Left colon (tissue), 2 donors: ENCODE measurements around the gene CFAP126. TPM values are rescaled to one million over a fixed set of nuclear protein-coding genes. Genes with fewer than 3 reads are reported as not detected.
"Not testable (repeated sequence)": the region's sequence is repeated elsewhere in the genome, so short reads cannot be mapped to it uniquely, and the experiment has no call there.

Experiments used
- ATAC-seq: fragments of 200-7000 bp; cut with Tn5 transposase; one replicate; pipeline ENCODE4 v1.9.1; 2020; ENCODE audit warnings: mild to moderate bottlenecking, moderate library complexity
- DNase-seq, 2 donors: peaks; one replicate each; pipeline ENCODE4 v3.0.0-alpha.2; 2020
- intact Hi-C, 2 donors: fragments of 100-400 bp; cut with DNase I in 1 of 2; cut with micrococcal nuclease in 1 of 2; formaldehyde crosslinking; loops; one replicate each; pipeline versions ENCODE4 v1.11.2 to v1.14.0; 2022; cut with DNase I, micrococcal nuclease
- long read RNA-seq: library from polyadenylated mRNA; unstranded; transcript quantifications from one replicate; pipeline ENCODE4 v2.0.0, GENCODE V29; 2021
- total RNA-seq, 2 donors: library from RNA; stranded (reverse); fragmentation: NEBNext Ultra II Directional; extraction: Animal tissue kit (Norgen Biotek cat#: 25700); gene quantifications; one replicate each; pipeline ENCODE4 v1.2.1, GENCODE V29; 2021
- donor health status: DM: no; HTN: no; CAD: no.
- donor health status: DM: yes; HTN: yes; CAD: no.

CFAP126 gene
- not detected for total RNA-seq
- long read RNA-seq, partial matches to known transcripts: 0 of 2 reads
- long read RNA-seq, other reads (novel, unspliced or antisense): 2 of 2 reads

GRCh38 chr1:161367684-161368400, at the start of gene CFAP126:
TSS of gene CFAP126 (minus strand) at chr1:161367876. CDS start at chr1:161367868, 8 bp downstream.
- ATAC-seq: peak; percentile 85
- intact Hi-C loops: no loop called here
- DNase-seq: peak; percentile 36 to 46

- ATAC-seq, DNase-seq, intact Hi-C loops: not testable (repeated sequence)
Measured at GRCh38 chr1:161413050-161413449, 45.4 kb upstream of the CFAP126 start.

DNA sequence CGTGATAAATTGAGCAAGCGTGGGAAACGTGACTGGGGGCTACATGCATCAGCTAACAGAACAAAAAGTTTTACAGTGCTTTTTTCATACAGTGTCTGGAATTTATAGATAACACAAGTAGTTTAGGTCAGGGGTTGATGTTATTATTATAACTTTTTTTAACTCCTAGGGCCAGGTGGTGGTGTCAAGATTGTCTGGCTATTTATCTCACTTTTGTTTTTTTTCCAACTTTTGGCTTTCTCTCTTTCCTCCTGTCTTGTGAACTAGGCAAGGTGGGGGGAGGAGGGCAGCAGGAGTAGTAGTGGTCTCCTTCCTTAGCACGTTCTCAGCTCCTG, 42.9 kb upstream of the CFAP126 start:
- DNase-seq, intact Hi-C loops, ATAC-seq: not testable (repeated sequence)

DNA sequence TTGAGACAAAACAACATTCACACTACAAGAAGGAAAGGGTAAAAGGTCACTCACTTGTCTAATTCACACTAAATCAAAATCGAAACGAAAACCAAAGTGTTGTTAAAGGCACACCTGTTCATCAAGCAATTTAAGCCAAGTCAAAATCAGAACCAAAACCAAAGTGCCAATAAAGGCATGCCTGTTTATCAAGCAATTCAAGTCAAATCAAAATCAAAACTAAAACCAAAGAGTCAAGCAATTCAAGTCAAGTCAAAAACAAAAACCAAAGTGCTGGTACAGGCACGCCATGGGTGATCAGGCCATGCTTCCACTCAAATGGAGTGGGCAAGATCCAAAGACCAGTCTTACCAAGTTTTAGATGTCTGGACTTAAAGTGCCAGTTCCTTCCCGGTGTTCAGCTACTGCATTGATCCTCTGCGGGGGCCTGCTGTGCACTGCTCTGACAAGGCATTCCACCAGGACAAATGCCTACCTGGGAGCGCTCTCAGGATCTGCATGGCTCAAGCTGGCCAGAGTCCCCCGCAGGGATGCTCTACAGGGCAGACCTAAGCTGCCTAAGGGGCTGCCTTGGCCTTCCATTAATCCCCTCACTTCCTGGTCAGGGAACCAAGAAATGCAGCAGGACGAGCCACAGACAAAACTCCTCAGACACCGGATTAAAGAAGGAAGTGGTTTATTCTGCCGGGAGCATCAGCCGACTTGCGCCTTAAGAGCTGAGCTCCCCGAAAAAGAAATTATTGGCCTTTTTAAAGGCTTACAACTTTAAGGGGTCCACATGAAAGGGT, 42.4 kb upstream of the CFAP126 start:
- DNase-seq, intact Hi-C loops: not testable (repeated sequence)
- peak; percentile 43 for ATAC-seq

DNA sequence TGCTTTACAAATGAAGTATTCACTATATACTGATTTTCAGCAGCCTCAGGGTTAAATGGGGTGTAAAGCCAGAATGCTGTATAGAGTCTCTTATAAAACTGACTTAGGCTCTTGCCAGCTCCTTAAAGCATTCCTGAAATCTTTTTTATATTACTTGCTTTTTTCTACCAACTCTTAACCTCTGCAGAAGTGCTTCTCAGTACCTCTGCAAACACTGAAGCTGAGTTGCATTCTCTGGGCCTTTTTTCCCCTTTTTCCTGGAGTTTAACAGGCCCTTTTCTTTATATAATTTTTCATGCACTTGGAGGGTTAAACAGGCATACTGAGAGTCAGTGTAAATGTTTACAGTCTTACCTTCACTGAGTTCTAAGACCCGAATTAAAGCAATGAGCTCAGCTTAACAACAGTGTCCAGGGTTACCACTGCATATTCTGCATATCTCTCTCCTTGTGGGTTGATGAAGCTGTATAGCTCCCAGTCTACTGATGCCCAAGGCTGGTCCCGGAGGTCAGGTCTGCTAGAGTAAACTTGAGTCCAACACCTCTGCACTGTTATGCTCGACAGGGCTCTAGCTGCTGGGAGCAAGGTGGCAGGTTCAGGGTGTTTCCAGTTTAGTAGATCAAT, 40.9 kb upstream of the CFAP126 start:
- intact Hi-C loops: no loop called here
- DNase-seq: no peak
- ATAC-seq: no peak

GRCh38 chr1:161407451-161407985, 39.8 kb upstream of the CFAP126 start:
- DNase-seq (no peak), ATAC-seq (no peak)
- intact Hi-C loops: no loop called here

DNA sequence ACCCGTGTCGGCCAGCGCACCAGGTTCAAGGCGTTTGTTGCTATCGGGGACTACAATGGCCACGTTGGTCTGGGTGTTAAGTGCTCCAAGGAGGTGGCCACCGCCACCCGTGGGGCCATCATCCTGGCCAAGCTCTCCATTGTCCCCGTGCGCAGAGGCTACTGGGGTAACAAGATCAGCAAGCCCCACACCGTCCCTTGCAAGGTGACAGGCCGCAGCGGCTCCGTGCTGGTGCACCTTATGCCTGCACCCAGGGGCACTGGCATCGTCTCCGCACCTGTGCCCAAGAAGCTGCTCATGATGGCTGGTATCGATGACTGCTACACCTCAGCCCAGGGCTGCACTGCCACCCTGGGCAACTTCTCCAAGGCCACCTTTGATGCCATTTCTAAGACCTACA, 38.9 kb upstream of the CFAP126 start:
- DNase-seq, intact Hi-C loops, ATAC-seq: not testable (repeated sequence)

DNA sequence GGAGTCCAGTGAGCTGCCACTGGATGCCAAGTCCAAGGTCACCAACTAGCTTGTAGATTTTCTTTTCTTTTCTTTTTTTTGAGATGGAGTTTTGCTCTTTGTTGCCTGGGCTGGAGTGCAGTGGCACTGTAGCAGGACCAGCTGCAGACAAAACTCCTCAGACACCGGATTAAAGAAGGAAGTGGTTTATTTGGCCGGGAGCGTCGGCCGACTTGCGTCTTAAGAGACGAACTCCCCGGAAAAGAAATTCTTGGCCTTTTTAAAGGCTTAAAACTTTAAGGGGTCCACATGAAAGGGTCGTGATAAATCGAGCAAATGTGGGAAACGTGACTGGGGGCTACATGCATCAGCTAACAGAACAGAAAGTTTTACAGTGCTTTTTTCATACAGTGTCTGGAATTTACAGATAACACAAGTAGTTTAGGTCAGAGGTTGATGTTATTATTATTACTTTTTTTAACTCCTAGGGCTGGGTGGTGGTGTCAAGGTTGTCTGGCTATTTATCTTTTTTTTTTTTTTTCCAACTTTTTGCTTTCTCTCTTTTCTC, 36.4 kb upstream of the CFAP126 start:
- ATAC-seq (no peak), DNase-seq (no peak)
- intact Hi-C loops: no loop called here

GRCh38 chr1:161402446-161402845, 34.8 kb upstream of the CFAP126 start:
- ATAC-seq (no peak), DNase-seq (no peak)
- intact Hi-C loops: no loop called here

DNA sequence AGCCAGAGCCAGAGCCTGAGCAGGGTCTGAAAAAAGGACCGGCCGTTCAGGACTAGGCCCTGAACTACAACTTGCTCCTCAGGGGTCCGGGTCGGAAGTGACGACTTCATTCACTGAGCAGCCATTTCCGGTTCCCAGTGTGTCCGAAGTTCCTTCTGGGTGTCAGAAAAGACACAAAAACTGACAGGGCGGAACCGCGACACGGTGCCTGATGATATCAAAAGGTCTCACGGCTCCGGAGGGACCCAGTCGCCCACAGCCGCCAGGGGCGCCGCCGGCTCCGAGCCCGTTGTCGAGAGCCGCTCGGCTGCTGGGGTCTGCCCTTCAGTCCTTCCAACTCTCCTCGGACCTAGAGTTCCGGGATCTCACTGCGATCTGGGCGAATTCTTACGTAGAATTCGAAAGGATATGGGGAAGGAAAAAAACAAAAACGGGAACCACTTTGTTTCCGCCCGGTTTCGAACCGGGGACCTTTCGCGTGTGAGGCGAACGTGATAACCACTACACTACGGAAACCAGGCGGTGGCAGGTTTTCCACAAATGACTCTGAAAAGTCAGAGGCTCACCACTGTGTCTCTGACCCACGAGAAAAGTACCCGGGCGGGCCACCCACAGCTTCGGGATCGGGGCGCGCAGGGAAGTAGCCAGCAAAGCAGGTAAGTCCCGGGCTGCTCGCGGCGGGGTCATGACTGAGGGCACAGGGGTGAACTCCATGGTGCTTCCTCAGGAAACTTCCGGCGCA, 31.8 kb upstream of the CFAP126 start:
- peak; percentile 81 for ATAC-seq
- intact Hi-C loops: no loop called here
- DNase-seq: peak; percentile 84 to 88

DNA sequence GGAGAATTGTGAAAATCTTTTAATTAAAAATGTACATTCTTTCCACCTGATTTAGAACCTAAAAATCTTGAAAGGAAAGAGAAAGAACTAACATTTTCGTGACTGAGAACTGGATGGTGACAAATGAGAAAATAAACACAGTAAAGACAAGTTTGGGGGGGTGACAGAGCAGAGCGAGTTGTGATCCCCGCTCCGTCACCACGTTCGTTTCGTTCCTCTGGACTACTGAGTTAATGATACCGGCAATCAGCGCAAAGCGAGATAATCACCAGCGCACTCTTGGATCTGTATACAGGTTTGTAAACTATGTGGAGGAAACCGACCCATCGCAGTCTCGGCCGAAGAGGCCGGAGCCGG, 31.2 kb upstream of the CFAP126 start:
- ATAC-seq (peak; percentile 42), DNase-seq (no peak)
- intact Hi-C loops: no loop called here

DNA sequence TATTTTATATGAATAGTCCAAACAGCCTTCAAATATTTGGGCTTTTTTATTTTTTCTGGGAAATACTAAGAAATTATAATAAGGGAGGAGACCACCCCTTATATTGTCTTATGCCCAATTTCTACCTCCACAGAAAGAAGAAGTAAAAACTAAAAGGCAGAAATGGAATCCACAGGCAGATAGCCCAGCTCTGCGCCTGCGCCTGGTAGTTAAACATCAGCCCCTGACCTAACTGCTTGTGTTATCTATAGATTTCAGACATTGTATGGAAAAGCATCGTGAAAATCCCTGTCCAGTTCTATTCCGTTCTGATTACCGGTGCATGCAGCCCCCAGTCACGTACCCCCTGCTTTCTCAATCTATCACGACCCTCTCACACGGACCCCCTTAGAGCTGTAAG, 29.4 kb upstream of the CFAP126 start:
- ATAC-seq, DNase-seq, intact Hi-C loops: not testable (repeated sequence)

DNA sequence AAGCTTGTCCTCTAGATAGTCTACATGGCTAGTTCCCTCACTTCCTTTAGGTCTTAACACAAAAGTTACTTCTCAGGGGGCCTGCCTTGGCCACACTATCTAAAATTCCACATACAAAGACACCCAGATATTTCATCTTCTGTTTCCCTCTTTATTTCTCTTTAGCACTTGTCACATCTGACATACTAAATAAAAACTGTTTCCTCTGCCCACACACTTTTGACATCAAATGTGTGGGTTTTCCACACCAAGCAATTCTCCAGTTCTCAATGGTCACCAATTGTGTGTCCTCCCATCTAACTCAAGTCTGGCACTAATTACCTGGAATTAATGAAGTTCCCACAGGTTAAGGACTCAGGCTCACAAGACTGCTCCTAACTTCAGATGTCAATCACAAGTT, 25.5 kb upstream of the CFAP126 start:
- intact Hi-C loops: no loop called here
- ATAC-seq (no peak), DNase-seq (no peak)

GRCh38 chr1:161391611-161392010, 23.9 kb upstream of the CFAP126 start:
- DNase-seq (no peak), ATAC-seq (no peak)
- intact Hi-C loops: no loop called here

GRCh38 chr1:161391136-161391535, 23.5 kb upstream of the CFAP126 start:
- DNase-seq, intact Hi-C loops, ATAC-seq: not testable (repeated sequence)

DNA sequence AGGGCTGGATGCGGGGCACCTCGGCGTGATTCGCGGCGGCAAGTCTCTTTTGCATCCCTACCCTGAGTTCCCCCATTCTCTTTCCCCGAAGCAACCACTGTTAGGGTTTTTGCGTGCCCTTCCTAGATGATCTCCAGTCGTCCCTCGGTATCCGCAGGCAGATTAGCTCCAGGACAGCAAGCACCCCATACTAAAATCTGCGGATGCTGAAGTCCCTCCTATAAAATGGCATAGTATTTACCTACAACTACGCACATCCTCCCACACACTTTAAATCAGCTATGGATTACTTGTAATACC, 22.8 kb upstream of the CFAP126 start:
- peak; percentile 3 for ATAC-seq
- intact Hi-C loops: no loop called here
- no peak for DNase-seq

DNA sequence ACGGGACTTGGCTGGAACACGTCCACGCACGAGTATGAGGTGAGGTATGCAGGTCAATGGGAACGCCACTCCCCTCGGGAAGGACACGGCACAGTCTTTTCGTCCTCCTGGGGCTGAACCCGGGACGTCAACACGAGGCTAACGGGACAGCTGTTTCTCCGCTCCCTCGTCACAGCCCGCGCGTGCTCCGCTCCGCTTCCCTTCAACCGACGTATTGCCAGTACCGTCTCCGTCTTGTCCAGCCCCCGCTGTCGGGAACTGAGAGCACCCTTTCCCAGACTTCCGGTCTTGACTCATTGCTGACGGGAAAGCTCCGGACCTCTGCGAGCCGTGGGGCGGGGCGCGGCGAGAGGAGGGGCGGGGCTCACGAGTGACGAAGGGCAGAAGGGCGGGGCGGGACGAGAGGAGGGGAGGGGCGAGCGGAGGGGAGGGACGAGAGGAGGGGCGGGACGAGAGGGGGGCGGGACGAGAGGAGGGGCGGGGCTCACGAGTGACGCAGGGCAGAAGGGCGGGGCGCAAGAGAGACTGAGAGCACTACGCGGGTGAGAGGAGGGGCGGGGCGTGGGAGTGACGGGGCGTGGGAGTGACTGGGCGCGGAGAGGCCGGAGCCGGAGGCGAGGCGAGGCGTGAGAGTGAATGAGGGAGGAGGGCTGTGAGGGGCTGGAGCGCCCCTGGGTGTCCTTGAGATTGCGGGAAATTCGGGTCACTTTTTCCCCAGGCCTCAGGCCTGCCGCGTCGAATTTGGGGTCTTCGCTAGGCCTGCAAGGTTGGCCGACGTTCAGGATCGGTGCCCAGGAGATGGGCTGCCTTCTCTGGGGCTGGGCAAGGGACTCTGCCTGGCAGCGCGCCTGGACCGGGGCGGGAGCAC, 22.2 kb upstream of the CFAP126 start:
- DNase-seq (peak; percentile 97 to 99), ATAC-seq (peak; percentile 92)
- intact Hi-C loops: loop anchor here in 1 of 2 donors (10.0 kb wide), 1 partner anchor 165 kb away; the partner anchor contains the start of genes APOA2 and TOMM40L

DNA sequence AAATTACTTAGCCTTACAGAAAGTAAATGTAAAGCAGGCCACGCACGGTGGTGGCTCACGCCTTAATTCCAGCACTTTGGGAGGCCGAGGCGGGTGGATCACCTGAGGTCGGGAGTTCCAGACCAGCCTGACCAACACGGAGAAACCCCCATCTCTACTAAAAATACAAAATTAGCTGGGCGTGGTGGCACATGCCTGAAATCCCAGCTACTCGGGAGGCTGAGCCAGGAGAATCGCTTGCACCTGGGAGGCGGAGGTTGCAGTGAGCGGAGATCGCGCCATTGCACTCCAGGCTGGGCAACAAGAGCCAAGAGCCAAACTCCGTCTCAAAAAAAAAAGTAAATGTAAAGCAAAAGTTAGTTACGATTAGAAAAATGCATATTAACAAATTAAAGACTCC, 21.5 kb upstream of the CFAP126 start:
- DNase-seq: peak in 1 of 2 donors; percentile 35
- not testable (repeated sequence) for ATAC-seq
- intact Hi-C loops: loop anchor here in 1 of 2 donors (10.0 kb wide), 1 partner anchor 164 kb away; the partner anchor contains the start of genes APOA2 and TOMM40L
